ENCODE measurements around the gene OXCT1.
"Not testable (repeated sequence)": the region's sequence is repeated elsewhere in the genome, so short reads cannot be mapped to it uniquely, and the experiment has no call there.

The OXCT1 gene

GRCh38 chr5:41778410-41778809 lies 91.8 kb downstream of the OXCT1 start:
- DNase-seq (ENCODE audit: low read depth in 1 of 2, low spot score in 1 of 2) = no peak

GRCh38 chr5:41776435-41776834 lies 93.8 kb downstream of the OXCT1 start:
- DNase-seq (ENCODE audit: low read depth in 1 of 2, low spot score in 1 of 2) = no peak

GRCh38 chr5:41773799-41774198 lies 96.4 kb downstream of the OXCT1 start:
- DNase-seq (ENCODE audit: low read depth in 1 of 2, low spot score in 1 of 2) = no peak

- DNase-seq (ENCODE audit: low read depth in 1 of 2, low spot score in 1 of 2) = no peak
Observed at GRCh38 chr5:41772785-41773442, 97.3 kb downstream of the OXCT1 start.

- no peak for DNase-seq (ENCODE audit: low read depth in 1 of 2, low spot score in 1 of 2)
Observed at GRCh38 chr5:41772056-41772455, 98.2 kb downstream of the OXCT1 start.

- no peak for DNase-seq (ENCODE audit: low read depth in 1 of 2, low spot score in 1 of 2)
Observed at GRCh38 chr5:41770799-41771198, 99.4 kb downstream of the OXCT1 start.

GRCh38 chr5:41768692-41769091 lies 101.5 kb downstream of the OXCT1 start:
- DNase-seq (ENCODE audit: low read depth in 1 of 2, low spot score in 1 of 2) = no peak

- DNase-seq (ENCODE audit: low read depth in 1 of 2, low spot score in 1 of 2) = no peak
Observed at GRCh38 chr5:41764650-41765049, 105.6 kb downstream of the OXCT1 start.

GRCh38 chr5:41763574-41763973 lies 106.7 kb downstream of the OXCT1 start:
- no peak for DNase-seq (ENCODE audit: low read depth in 1 of 2, low spot score in 1 of 2)

GRCh38 chr5:41763081-41763480 lies 107.1 kb downstream of the OXCT1 start:
- DNase-seq (ENCODE audit: low read depth in 1 of 2, low spot score in 1 of 2) = no peak

- no peak for DNase-seq (ENCODE audit: low read depth in 1 of 2, low spot score in 1 of 2)
Observed at GRCh38 chr5:41762426-41762825, 107.8 kb downstream of the OXCT1 start.

GRCh38 chr5:41761663-41762062 lies 108.6 kb downstream of the OXCT1 start:
- no peak for DNase-seq (ENCODE audit: low read depth in 1 of 2, low spot score in 1 of 2)

GRCh38 chr5:41755705-41756104 lies 114.5 kb downstream of the OXCT1 start:
- no peak for DNase-seq (ENCODE audit: low read depth in 1 of 2, low spot score in 1 of 2)

GRCh38 chr5:41754857-41755256 lies 115.4 kb downstream of the OXCT1 start:
- DNase-seq (ENCODE audit: low read depth in 1 of 2, low spot score in 1 of 2) = no peak

GRCh38 chr5:41751867-41752266 lies 118.4 kb downstream of the OXCT1 start:
- DNase-seq (ENCODE audit: low read depth in 1 of 2, low spot score in 1 of 2) = no peak

- DNase-seq (ENCODE audit: low read depth in 1 of 2, low spot score in 1 of 2) = peak in 1 of 2 donors; percentile 27
Observed at GRCh38 chr5:41748631-41749030, 121.6 kb downstream of the OXCT1 start.

- DNase-seq (ENCODE audit: low read depth in 1 of 2, low spot score in 1 of 2) = no peak
Observed at GRCh38 chr5:41747708-41748107, 122.5 kb downstream of the OXCT1 start.

GRCh38 chr5:41747301-41747700 lies 122.9 kb downstream of the OXCT1 start:
- no peak for DNase-seq (ENCODE audit: low read depth in 1 of 2, low spot score in 1 of 2)

- DNase-seq (ENCODE audit: low read depth in 1 of 2, low spot score in 1 of 2) = not testable (repeated sequence)
Observed at GRCh38 chr5:41742608-41743007, 127.6 kb downstream of the OXCT1 start.

GRCh38 chr5:41738710-41739354 lies 131.4 kb downstream of the OXCT1 start:
- DNase-seq (ENCODE audit: low read depth in 1 of 2, low spot score in 1 of 2) = no peak

- no peak for DNase-seq (ENCODE audit: low read depth in 1 of 2, low spot score in 1 of 2)
Observed at GRCh38 chr5:41736641-41737040, 133.6 kb downstream of the OXCT1 start.

- DNase-seq (ENCODE audit: low read depth in 1 of 2, low spot score in 1 of 2) = no peak
Observed at GRCh38 chr5:41735213-41735612, 135.0 kb downstream of the OXCT1 start.

- DNase-seq (ENCODE audit: low read depth in 1 of 2, low spot score in 1 of 2) = not testable (repeated sequence)
Observed at GRCh38 chr5:41729381-41729780, 140.8 kb downstream of the OXCT1 start.
